C4-2B (cell line): ENCODE data around the gene ATG10.
"Not testable (repeated sequence)": the region's sequence is repeated elsewhere in the genome, so short reads cannot be mapped to it uniquely, and the experiment has no call there.

ENCODE experiments used
- H3K27ac ChIP-seq: fragments of 450-650 bp; 2 replicates; pipeline ENCODE4 v1.5.1; 2017
- ZFX ChIP-seq: fragments of 450-650 bp; IDR thresholded peaks from 2 replicates; pipeline ENCODE4 v1.6.1; 2017
- TF ChIP-seq, protein P1 (sequence below): fragments of 450-650 bp; conservative IDR thresholded peaks from 2 replicates; pipeline ENCODE4 v1.5.1; 2017; ENCODE audit warnings: mild to moderate bottlenecking

The ATG10 gene

DNA sequence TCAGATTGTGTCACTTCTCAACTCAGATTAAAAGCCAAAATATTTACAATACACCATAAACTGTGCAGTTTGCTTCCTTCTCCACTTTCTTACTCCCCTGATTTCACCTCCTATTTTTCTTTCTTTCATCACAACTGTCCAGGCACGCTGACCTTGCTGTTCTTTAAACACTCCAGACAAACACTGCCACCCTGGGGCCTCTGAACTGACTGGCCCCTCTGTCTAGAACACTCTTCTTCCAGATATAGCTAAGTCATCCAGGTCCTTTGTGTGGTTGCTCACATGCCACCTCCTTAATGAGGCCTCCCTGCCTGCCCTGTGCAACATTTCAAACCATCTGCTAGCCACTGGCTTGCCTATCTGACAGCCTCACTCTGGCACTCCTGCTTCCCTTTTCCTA, 46.6 kb downstream of the ATG10 start:
- H3K27ac ChIP-seq: no peak overlapping the region
- TF ChIP-seq ZFX: no peak
- TF ChIP-seq, protein P1, sequence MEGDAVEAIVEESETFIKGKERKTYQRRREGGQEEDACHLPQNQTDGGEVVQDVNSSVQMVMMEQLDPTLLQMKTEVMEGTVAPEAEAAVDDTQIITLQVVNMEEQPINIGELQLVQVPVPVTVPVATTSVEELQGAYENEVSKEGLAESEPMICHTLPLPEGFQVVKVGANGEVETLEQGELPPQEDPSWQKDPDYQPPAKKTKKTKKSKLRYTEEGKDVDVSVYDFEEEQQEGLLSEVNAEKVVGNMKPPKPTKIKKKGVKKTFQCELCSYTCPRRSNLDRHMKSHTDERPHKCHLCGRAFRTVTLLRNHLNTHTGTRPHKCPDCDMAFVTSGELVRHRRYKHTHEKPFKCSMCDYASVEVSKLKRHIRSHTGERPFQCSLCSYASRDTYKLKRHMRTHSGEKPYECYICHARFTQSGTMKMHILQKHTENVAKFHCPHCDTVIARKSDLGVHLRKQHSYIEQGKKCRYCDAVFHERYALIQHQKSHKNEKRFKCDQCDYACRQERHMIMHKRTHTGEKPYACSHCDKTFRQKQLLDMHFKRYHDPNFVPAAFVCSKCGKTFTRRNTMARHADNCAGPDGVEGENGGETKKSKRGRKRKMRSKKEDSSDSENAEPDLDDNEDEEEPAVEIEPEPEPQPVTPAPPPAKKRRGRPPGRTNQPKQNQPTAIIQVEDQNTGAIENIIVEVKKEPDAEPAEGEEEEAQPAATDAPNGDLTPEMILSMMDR: no peak

DNA sequence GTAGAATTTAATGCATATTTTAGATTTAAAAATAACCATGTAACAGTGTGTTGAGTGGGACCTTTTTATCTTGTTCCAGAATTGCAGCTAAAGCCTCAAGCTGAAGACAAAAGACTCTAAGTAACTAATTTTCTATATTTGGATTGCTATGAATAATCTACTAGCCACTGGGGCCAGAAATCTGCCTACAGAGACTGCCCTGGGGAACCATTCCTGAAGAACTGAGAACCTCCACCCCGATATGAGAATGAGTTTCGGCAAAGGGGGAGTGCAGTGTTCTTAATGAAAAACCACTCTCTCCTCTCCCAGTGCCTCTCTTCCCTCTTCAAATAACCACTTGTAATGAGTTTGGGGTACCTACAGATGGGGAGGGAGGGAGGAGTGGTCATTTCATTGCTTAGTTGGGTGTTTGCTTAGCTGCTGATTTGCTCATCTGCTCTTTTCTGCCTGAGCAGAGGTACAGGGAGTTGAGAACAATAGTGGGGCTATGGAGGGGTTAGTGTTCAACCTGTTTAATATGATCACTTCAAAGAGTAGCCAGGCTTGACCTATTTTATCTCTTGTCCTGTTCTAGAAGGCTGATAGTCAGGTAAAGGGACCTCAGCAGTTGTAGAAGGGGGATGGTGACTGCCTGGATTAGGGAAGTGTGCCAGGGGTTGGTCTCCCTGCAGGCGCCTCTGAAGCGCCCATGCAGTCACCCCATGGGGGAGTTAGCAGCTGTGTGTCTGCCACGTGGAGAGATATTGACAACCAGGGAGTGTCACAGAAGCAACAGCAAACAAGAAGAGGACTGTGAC, 47.7 kb downstream of the ATG10 start:
- no peak overlapping the region for H3K27ac ChIP-seq
- TF ChIP-seq, protein P1: no peak
- TF ChIP-seq ZFX: no peak

DNA sequence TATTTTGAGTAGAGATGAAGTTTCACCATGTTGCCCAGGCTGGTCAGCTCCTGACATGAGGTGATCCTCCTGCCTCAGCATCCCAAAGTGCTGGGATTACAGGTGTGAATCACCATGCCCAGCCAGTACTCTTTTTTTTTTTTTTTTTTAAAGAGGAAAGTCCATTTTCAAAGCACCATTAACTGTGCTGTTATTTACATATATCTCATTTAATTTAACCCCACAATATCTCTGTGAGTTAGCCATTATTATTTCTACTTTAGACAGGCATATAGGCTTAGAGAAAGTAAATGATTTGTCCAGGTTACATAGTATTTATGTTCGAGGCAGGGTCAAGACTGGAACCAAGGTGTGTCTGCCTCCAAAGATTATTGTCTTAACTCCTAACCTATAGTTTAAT, 50.7 kb downstream of the ATG10 start:
- no peak for TF ChIP-seq ZFX
- TF ChIP-seq, protein P1: no peak
- H3K27ac ChIP-seq: no peak overlapping the region

DNA sequence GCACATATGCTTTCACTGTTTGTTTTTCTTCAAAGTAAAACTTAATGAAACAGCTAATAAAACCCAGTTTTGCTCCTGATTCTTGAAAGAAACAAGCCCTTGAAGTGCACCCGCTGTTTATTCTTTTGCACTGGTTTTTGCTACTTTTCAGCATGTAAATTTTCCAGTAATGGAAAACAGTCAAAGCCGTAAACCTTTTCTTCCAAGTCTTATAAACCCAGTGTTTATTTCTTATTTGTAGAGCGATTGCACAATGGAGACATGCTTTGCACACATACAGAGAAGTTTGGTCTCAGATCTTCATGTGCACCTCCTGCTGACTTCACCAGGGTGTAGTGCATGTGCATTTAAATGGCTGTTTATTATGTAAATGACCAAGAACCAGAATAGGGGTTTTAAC, 51.8 kb downstream of the ATG10 start:
- TF ChIP-seq, protein P1: no peak
- TF ChIP-seq ZFX: no peak
- H3K27ac ChIP-seq: no peak overlapping the region

DNA sequence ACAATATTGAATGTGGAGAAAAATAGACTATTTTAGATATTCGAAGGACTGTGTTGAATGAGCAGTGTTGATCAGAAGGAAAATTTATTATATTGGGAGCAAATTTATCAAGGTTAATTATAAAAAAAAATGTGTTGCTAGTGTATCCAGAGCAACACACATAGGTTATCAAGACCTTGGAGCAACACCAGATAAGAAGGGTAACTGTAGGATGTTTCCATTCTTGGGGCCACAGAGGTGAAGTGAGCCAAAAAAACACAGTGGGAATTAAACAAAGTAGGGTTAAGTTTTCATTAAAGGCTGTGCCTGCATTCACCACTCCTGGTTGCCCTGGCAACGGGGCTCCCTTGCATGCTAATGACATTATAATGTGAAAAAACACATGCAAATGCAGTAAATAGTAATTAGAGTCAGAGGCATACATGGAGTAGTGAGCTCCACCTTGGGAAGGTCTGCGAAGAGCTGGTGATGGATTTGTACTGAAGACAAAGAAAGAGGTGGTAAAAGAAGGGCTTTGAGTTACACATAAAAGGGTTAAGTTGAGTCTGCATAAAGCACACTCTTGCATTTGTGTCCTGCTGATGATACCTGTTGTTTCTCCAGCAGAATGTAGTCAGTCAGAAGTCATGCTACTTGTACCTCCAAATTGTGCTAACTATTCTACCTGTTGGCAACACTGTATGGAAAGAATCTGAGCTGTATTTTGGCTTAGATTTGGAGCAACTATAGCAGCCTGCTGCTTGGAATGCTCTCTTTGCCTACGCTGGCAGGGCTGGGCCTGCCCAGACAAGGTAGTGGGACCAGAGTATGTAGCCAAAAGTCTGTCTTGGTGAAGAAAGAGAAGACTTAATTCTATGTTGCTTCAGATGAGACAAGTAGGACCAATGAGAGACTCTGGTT, 59.6 kb downstream of the ATG10 start:
- TF ChIP-seq, protein P1: no peak
- no peak for TF ChIP-seq ZFX
- no peak overlapping the region for H3K27ac ChIP-seq

DNA sequence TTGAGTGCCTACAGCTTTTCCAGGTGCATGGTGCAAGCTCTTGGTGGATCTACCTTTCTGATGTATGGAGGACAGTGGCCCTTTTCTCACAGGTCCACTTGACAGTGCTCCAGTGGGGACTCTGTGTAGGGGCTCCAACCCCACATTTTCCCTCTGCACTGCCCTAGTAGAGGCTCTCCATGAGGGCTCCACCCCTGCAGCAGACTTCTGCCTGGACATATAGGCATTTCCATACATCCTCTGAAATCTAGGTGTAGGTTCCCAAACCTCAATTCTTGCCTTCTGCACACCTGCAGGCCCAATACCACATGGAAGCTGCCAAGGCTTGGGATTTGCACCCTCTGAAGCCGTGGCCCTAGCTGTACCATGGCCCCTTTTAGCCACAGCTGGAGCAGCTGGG, 71.1 kb downstream of the ATG10 start:
- H3K27ac ChIP-seq: not testable (repeated sequence)

DNA sequence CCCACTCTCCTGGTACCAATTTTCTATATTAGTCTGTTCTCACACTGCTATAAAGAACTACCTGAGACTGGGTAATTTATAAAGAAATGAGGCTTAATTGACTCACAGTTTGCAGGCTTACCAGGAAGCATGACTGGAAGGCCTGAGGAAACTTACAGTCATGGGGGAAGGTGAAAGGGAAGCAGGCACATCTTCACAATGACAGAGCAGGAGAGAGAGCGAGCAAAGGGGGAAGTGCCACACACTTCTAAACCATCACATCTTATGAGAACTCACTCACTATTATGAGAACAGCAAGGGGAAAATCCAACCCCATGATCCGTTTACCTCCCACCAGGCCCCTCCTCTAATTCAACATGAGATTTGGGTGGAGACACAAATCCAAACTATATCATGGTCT, 72.2 kb downstream of the ATG10 start:
- no peak overlapping the region for H3K27ac ChIP-seq
- TF ChIP-seq, protein P1: no peak
- TF ChIP-seq ZFX: no peak
